Activated CD8-positive, alpha-beta memory T cell treated with anti-CD3 and anti-CD28 coated beads for 4 hours (primary cell): ENCODE data around the gene SDK2.

Experiments
- DNase-seq, 2 donors: peaks; one replicate each; pipeline ENCODE4 v3.0.0-alpha.2; 2020; ENCODE audit warnings: low read depth in 2 of 2

The SDK2 gene

GRCh38 chr17:73391331-73392265 is 252.6 kb downstream of the SDK2 start:
- no peak for DNase-seq

GRCh38 chr17:73390851-73391250 is 253.4 kb downstream of the SDK2 start:
- DNase-seq = no peak

GRCh38 chr17:73390221-73390620 is 254.0 kb downstream of the SDK2 start:
- no peak for DNase-seq

- no peak for DNase-seq
Measured at GRCh38 chr17:73389411-73389810, 254.8 kb downstream of the SDK2 start.

- no peak for DNase-seq
Measured at GRCh38 chr17:73388578-73388905, 255.7 kb downstream of the SDK2 start.

GRCh38 chr17:73387746-73388577 is 256.3 kb downstream of the SDK2 start:
- DNase-seq = no peak

- no peak for DNase-seq
Measured at GRCh38 chr17:73386561-73386960, 257.7 kb downstream of the SDK2 start.

GRCh38 chr17:73384926-73385325 is 259.3 kb downstream of the SDK2 start:
- no peak for DNase-seq

- no peak for DNase-seq
Measured at GRCh38 chr17:73380439-73381106, 263.7 kb downstream of the SDK2 start.

- no peak for DNase-seq
Measured at GRCh38 chr17:73379826-73380225, 264.4 kb downstream of the SDK2 start.

GRCh38 chr17:73378974-73379470 is 265.2 kb downstream of the SDK2 start:
- no peak for DNase-seq

GRCh38 chr17:73376636-73377035 is 267.6 kb downstream of the SDK2 start:
- no peak for DNase-seq

GRCh38 chr17:73376152-73376551 is 268.1 kb downstream of the SDK2 start:
- DNase-seq = no peak

- DNase-seq = no peak
Measured at GRCh38 chr17:73371836-73372235, 272.4 kb downstream of the SDK2 start.

GRCh38 chr17:73371285-73371684 is 273.0 kb downstream of the SDK2 start:
- DNase-seq = no peak

- DNase-seq = peak; percentile 43 to 62
Measured at GRCh38 chr17:73369817-73370490, 274.3 kb downstream of the SDK2 start.

GRCh38 chr17:73369111-73369521 is 275.1 kb downstream of the SDK2 start:
- no peak for DNase-seq

GRCh38 chr17:73368085-73368631 is 276.1 kb downstream of the SDK2 start:
- no peak for DNase-seq

GRCh38 chr17:73365906-73366623 is 278.2 kb downstream of the SDK2 start:
- no peak for DNase-seq

GRCh38 chr17:73365301-73365874 is 278.9 kb downstream of the SDK2 start:
- no peak for DNase-seq
